PFSK-1 (cell line): ENCODE data around the gene MANEAL.

Experiments
- FOXP2 ChIP-seq: optimal IDR thresholded peaks from 2 replicates; pipeline ENCODE3; 2011; ENCODE audit warnings: borderline replicate concordance, control low read depth, inconsistent platforms; ENCODE audit not compliant: insufficient read depth; ENCODE audit errors: extremely low read length, extremely low read depth
- POLR2AphosphoS5 ChIP-seq: IDR thresholded peaks from 2 replicates; pipeline ENCODE4 v1.6.1; 2012; ENCODE audit warnings: low read depth, mild to moderate bottlenecking, control low read depth, low read length, moderate library complexity
- REST ChIP-seq, 2 experiments: IDR thresholded peaks; 2 replicates each; pipeline versions ENCODE4 v1.6.1 to v1.8.0; 2011 to 2012; ENCODE audit warnings: low read depth in 2 of 2, low read length in 2 of 2, control low read depth in 1 of 2, inconsistent platforms in 1 of 2, mild to moderate bottlenecking in 1 of 2, moderate library complexity in 1 of 2; ENCODE audit not compliant: insufficient read depth in 1 of 2
- SIN3A ChIP-seq: IDR thresholded peaks from 2 replicates; pipeline ENCODE4 v1.6.1; 2012; ENCODE audit warnings: mild to moderate bottlenecking, low read length, moderate library complexity, borderline replicate concordance; ENCODE audit not compliant: insufficient read depth
- TAF1 ChIP-seq: IDR thresholded peaks from 2 replicates; pipeline ENCODE4 v1.6.1; 2012; ENCODE audit warnings: low read length, control low read depth, borderline replicate concordance; ENCODE audit not compliant: insufficient read depth

The MANEAL gene

GRCh38 chr1:37831109-37831508 lies 37.5 kb downstream of the MANEAL start:
- TF ChIP-seq REST (IDR thresholded peaks at IDR 0.05; ENCODE audit: insufficient read depth in 1 of 2, low read depth in 2 of 2, low read length in 2 of 2): no peak
- no peak for TF ChIP-seq POLR2AphosphoS5
- no peak for TF ChIP-seq FOXP2
- no peak for TF ChIP-seq TAF1
- no peak for TF ChIP-seq SIN3A

- TF ChIP-seq SIN3A (no peak), FOXP2 (no peak), TAF1 (no peak), REST (IDR thresholded peaks at IDR 0.05; ENCODE audit: insufficient read depth in 1 of 2, low read depth in 2 of 2, low read length in 2 of 2) (no peak), POLR2AphosphoS5 (no peak)
Observed at GRCh38 chr1:37831809-37832208, 38.2 kb downstream of the MANEAL start.

- TF ChIP-seq REST (IDR thresholded peaks at IDR 0.05; ENCODE audit: insufficient read depth in 1 of 2, low read depth in 2 of 2, low read length in 2 of 2): no peak
- TF ChIP-seq TAF1: no peak
- no peak for TF ChIP-seq FOXP2
Observed at GRCh38 chr1:37836788-37837187, 43.1 kb downstream of the MANEAL start.

GRCh38 chr1:37839676-37840075 lies 46.0 kb downstream of the MANEAL start:
- TF ChIP-seq REST (IDR thresholded peaks at IDR 0.05; ENCODE audit: insufficient read depth in 1 of 2, low read depth in 2 of 2, low read length in 2 of 2): no peak
- no peak for TF ChIP-seq TAF1
- TF ChIP-seq SIN3A: no peak
- no peak for TF ChIP-seq FOXP2
- TF ChIP-seq POLR2AphosphoS5: no peak

GRCh38 chr1:37840711-37841110 lies 47.1 kb downstream of the MANEAL start:
- TF ChIP-seq SIN3A (no peak), FOXP2 (no peak), POLR2AphosphoS5 (no peak), REST (IDR thresholded peaks at IDR 0.05; ENCODE audit: insufficient read depth in 1 of 2, low read depth in 2 of 2, low read length in 2 of 2) (no peak), TAF1 (no peak)
